GM19467 (cell line): Measurements from ENCODE around the gene TULP4.

Source experiments
- ATAC-seq: cut with Tn5 transposase; IDR thresholded peaks from one replicate; pipeline ENCODE4 v1.9.1; 2021; ENCODE audit warnings: mild to moderate bottlenecking, moderate library complexity; ENCODE audit not compliant: unreplicated experiment

Gene TULP4, protein sequence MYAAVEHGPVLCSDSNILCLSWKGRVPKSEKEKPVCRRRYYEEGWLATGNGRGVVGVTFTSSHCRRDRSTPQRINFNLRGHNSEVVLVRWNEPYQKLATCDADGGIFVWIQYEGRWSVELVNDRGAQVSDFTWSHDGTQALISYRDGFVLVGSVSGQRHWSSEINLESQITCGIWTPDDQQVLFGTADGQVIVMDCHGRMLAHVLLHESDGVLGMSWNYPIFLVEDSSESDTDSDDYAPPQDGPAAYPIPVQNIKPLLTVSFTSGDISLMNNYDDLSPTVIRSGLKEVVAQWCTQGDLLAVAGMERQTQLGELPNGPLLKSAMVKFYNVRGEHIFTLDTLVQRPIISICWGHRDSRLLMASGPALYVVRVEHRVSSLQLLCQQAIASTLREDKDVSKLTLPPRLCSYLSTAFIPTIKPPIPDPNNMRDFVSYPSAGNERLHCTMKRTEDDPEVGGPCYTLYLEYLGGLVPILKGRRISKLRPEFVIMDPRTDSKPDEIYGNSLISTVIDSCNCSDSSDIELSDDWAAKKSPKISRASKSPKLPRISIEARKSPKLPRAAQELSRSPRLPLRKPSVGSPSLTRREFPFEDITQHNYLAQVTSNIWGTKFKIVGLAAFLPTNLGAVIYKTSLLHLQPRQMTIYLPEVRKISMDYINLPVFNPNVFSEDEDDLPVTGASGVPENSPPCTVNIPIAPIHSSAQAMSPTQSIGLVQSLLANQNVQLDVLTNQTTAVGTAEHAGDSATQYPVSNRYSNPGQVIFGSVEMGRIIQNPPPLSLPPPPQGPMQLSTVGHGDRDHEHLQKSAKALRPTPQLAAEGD (N-terminal part only)

DNA sequence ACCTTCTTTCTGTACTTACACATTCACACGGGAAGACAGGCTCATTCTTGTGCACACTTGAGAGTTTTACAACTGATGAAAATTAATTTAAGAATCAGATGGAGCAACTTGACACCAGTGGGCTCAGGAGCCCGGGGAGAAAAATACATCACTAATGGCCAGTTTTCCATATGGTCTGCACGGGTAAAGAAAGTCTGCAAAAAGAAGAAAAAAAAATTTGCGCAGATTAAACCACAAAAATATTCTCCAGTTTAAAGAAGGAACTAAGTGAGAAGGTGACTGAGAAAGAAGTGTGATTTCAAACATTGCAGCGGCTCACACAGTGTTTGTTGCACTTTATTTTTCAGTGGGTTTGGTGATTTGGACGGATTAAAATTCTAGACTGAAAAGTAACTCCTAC, at the start of gene TULP4:
Gene TULP4 (plus strand): TSS at position 301 of the 400 bp plus-strand sequence. CDS start 1,552 bp downstream, outside the sequence.
- no peak for ATAC-seq

DNA sequence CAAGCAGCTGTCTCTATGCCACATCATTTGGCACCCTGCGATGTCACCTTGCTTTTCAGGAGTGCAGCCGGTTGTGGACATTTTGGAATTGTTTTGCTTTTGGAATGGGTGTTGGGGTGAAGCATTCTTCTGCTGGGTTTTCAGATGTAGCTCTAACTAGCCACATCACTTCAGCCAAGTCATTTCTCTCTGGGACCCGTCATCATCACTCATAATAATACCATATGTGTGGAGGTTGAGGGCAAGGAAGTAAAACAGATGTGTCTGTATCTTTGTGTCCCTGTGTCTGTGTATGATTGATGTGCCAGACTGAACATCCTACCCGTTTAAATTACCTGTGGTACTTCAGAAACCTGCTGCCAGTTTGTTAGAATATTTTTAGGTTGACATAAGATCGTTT, 49.5 kb upstream of the TULP4 start:
- ATAC-seq, result no peak

DNA sequence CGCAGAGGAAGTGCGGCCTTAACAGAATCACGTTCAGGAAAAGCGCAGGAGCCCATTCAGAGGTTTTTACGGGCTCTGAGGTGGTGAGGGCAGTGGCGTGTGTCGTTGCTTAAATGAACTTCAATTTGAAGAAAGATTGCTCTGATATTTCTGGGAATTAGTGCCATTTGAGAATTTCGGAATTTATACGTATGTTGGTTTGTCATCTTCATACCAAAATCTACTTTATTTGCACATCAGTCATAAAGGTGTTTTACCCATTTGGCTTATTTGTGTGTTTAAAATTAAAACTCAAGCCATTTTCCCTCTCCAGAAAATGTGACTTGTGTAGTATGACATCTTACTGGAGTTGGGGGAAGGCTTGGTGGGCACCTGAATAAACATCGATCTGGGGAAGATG, 48.1 kb upstream of the TULP4 start:
- ATAC-seq, result no peak

DNA sequence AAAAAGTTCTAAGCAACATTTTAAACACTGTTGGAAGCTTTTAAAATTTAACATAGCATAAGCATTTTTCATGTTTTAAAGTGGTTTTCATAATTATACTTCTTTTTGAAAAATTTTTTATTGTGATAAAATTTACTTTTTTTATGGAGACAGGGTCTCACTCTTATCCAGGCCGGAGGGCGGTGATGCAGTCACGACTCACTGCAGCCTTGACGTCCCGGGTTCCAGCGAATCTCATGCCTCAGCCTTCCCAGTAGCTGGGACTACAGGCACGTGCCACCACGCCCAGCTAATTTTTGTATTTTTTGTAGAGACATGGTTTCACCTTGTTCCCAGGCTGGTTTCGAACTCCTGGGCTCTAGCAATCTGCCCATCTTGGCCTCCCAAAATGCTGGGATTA, 46.1 kb upstream of the TULP4 start:
- no peak for ATAC-seq

DNA sequence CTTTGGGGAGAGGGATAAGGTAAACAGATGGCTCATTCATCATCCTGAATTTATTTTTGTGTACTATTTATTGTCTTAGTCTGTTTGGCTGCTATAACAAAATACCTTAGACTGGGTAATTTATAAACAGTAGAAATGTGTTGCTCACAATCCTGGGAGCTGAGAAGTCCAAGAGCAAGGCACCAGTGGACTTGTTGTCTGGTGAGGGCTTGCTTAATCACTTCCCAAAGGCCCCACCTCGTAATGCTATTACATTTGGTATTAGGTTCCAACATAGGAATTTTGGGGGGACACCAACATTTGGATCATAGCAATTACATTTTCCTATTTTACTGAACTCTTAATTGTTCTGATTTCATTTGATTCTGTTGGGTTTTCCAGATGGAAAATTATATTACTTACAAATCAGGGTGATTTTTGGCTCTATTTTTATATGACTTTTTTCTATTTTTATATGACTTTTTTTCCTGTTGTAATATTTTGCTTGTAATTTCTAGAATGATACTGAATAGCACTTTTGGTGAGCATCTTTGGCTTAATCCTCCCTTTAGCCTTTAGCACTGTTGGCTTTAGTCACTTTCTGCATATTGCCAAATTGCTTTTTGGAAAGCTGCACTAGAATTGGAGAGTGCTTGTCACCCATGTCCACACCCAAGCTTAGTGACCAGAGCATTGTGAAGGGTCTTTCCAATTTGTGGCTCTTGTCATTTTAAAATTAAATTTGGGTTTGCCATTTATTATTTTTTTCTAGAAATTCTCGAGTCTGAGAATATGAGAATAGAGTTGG, 43.7 kb upstream of the TULP4 start:
- ATAC-seq, result no peak

DNA sequence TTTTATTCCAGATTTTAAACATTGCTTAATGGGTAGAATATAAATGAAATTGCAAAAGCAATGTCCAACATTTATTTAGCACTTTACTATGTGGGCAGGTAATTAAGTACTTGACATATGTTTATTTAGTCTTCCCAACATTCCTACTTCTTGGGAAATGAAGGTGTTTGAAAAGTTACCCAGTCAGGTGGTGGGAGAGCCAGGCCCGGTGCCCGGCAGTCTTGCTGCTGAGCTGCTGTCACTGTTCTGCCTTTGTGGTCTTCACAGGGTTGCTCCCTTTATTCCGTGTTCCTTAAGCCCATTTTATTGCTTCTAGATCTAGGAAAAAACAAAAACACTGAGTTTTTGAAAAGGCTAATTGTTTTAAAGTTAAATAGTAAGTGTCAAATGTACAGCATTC, 42.6 kb upstream of the TULP4 start:
- no peak for ATAC-seq

DNA sequence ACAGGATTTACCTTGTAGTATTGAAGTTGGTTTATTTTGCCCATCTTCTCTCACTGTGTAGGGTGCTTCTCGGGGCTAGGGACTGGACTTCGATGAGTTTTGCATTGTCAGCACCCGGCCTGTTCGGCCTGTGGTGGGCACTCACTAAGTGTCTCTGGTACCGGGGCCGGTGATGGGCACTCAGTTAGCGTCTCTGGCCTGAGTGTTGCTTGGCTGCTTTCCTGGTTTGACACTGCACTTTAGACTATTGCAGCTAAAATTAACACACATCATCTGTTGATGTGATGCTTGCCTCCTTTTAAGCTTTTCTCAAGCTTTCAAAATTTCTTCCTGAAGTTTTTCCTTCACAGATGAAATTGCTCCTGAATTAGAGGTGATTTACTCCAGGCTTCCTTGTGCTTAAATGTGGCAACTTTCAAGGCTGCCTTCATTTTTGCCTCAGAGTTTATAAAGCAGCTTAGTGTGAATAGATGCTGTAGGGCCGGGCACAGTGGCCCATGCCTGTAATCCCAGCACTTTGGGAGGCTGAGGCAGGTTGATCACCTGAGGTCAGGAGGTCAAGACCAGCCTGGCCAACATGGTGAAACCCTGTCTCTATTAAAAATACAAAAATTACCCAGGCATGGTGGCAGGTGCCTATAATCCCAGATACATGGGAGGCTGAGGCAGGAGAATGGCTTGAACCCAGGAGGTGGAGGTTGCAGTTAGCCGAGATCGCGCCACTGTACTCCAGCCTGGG, 41.7 kb upstream of the TULP4 start:
- no peak for ATAC-seq

DNA sequence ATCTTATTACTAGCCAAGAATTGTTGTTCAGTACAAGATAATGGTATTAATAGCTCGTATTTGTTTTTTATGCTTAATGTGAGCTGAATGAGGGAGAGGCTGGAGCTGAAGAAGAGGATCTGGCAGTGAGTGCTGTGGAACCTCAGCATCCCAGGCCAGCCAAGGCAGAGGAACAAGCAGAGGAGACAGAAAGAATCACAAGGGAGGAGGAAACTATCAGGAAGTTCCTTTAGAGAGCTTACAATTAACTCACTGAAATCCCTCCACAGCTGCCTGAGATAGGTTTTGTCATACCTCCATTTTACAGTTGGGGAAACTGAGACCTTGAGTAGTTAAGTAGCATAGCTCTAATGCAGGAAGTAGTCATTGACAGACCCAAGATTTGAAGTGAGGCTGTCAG, 39.9 kb upstream of the TULP4 start:
- no peak for ATAC-seq

DNA sequence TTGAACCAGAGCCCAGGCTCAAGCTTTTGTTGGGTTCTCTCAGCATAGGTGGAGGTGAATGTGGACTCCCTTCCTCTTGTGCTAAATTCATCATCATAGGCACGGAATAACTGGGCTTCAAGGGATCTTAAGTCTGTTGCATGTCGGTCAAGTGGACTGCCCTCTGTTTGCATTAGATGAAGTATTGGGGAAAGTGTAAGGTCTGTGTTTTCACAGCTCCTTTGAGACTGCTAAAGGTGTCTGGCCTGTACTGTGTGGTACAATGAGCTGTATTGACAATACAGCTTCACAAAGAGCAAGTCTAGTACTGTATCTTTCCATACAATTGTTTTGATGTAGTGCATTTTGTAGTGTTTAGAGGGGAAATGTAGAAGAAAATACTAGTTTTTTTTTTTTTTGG, 34.3 kb upstream of the TULP4 start:
- ATAC-seq, result no peak

DNA sequence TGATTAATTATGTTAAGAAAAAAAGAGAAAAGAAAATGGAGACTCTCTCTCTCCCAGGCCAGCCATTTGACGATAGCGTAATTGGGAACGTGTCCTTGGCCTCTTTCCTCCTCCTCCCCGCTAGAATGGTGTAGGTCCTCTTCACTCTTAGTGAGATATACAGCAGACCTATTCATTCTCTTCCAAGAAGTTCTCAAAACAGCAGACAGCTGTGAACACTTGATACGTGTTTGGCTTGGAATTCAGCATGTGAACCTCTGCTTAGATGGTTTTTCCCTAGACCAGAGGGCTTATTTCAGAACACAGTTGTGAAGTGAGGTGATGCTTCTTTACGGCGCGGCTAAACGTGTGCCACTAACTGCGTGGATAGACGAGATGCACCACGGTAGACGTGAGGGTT, 32.6 kb upstream of the TULP4 start:
- no peak for ATAC-seq

DNA sequence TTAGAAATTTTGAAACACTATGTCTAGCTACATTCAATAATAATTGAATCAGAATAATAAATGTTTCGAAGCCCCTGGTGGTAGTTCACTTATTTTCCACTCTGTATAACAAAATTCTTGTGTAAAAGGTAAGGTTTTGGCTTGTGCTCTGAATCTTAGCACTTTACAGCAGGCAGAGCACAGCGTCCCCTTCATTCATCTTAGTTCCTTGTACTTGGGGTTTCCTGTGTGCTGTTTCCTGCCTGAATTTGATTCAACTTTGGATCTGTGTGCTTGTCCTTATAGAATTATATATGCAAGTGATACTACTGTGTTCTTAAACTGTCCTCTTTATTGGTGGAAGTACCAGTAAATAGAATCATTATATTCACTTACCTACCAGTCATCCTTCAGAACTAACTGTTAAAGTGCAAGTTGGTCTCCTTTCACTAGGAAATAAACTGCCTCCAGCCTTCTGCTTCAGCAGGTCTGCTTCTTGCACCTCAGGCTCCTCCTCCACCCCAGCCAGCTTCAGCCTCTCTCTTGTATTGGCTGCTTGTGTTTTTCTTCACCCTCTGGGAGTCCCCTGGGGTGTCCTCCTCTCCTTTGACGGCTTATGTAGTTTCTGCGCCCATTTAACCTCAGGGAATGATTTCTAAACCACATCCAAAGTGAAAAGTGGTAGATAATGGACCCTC, 28.8 kb upstream of the TULP4 start:
- no peak for ATAC-seq

DNA sequence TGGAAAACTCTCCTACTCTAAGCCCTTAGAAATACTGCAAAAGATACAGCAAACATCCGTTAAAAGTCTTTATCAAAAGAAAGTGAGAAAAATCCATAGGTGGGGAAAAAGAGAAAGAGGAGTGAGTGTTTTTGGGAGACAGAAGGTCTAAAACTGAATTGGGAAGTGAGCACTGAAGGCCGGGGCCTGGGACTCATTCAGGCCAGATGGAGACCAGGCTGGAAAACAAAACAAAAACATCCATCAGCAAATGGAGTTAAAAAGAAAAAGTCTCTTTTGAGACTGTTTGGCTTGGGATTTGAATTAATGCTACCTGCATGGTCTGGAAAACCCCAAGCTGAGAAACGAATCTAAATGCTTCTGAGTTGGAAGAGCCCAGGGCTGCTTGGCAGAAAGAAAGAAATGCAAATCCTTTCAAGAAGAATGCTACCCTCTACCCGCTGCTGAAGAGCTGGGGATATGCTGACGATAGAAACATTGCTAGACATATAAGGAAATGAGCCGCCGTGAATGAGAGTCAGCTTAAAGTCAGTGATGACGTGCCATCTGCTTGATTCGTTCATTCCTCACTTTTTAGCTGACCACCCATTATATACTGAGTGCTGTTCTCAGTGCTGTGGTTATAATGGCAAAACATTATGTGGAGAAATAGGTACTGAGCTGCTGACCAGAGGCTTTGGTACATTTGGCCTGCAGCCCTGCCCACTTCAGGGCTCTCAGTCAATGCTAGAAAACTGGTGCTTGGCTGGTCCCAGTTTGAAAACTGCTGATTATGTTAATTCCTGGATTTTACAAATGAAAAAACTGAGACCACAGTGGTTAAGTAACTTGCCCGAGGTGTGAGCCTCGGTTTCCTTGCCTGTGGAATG, 28.0 kb upstream of the TULP4 start:
- no peak for ATAC-seq

DNA sequence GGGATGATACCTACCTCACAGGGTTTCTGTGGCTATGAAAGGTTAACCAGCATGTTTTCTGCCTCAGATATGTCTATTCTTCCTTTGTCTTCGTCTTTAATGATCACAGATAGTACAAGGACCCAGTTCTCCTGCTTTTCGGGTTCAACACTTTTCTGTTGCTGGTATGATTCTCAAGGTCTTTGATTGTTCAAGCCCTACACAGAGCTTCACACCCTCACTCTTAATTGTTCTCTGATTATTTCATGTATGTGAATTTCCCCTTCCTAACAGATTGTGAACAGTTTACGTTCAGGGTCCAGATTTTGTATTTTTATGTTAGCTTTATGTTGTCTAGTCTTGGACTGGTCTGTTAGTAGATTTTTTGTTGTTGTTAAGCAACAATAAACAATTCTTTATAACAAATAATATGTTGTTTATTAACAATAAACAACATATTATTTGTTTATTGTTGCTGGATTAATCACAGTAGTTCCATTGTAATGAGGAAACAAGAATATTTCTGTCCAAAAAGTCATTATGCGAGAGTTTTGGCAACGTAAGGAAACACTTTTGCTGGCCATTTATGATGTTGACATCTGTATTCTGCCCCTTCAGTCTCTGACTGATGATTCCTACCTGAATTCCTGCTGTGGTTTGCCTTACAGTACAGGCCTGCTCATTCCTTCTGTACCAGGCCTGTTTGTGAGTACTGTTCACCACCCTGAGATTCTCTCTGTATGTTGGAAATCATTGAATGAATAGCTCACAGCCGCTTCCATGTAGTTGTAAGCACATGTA, 27.2 kb upstream of the TULP4 start:
- ATAC-seq, result no peak

DNA sequence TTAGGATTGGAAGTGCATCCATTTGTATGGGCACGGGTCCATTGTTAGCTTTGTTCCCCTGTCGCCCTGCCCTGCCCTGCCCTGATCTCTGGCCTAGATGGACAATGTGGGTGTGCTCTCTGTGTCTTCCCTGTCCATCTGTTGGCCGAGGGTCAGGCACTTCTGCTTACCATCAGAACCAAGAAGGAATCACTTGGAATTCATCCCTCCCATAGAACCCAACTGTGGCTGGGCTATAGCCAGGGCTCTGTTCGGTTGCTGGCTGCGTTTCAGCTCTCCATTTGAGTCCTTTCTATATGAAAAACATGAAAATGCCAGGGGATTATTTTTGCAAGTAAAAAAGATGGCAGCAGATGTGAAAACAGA, 26.6 kb upstream of the TULP4 start:
- ATAC-seq, result no peak

DNA sequence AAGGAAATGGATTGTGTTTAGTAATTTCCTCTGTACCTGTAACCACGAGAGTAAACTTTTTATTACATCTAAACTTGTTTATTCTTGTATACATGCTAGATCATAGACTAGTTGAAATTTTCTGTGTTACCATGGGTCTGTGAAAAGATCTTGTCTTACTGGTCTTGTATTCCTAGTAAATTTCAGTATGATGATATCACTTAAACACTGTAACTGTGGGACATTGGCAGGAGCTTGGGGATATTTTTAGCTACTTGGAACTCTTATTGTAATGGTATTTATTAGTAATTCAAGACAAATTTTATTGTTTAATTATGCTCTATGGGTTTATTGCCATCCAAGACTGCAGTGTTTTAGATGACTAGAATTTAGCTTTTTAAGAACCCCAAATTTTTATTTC, 25.9 kb upstream of the TULP4 start:
- no peak for ATAC-seq

DNA sequence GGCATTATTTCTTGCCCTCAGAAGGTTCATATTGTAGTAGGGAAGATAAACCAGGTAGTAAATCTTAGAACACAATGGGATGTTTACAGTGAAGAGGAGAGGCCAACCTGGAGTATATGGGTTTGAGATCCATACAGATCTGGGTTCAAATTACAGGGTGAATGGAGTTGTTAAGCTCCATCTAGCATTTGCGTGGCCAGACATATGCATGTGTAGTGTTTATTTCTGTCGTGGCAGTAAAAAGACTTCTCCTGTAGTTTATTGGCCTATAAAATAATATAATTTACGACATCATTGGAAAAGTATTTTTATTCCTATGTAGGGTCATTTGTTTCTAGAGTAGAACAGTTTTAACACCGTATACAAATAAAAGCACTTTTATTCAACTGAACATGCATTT, 25.2 kb upstream of the TULP4 start:
- ATAC-seq, result no peak

DNA sequence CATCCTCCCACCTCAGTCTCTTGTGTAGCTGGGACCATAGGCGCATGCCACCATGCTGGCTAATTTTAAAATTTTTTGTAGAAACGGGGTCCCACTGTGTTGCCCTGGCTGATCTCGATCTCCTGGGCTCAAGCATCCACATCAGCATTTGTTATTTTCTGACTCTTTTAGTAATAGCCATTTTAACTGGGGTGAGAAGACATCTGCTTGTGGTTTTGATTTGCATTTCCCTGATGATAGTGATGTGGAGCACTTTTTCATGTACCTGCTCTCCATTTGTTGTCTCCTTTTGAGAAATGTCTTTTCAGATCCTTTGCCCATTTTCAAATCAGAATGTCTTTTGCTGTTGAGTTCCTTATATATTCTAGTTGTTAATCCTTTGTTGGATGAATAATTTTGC, 22.2 kb upstream of the TULP4 start:
- ATAC-seq, result peak; percentile 53

DNA sequence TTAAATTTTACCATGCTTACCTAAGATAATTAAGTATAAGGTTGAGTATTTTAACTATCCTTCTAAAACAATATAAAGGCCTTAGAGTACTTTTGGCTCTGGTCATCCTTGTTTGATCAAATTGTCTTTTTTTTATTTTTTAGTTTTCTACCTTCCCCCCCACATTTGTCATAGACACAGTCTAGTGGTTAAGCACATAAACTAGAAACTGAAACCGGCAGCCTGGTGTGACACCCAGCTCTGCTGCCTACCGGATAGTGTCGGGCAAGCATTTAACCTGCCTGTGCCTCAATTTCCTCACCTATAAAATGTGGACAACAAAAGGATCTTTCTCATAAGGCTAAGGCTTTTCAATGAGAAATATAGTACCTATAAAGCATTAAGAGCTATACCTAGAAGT, 21.6 kb upstream of the TULP4 start:
- ATAC-seq, result peak; percentile 84

DNA sequence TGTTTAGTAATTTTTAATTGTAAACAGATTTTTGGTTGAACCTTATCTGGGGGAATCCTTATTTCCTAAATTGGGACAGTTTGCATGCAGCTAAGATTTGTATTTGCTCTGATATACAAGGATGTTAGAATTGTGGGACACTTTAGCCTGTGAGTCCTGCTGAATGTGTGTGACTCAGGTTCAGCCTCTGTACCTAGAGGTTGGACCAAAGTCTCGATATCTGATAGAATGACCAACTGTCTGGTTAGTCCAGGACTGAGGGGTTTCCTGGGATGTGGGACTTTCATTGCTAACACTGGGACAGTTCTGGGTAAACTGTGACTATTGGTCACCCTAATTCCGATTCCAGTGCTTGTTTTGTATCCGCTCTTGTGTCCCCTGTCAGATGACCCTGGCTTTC, 20.2 kb upstream of the TULP4 start:
- ATAC-seq, result no peak
